SK-N-SH (cell line): ENCODE measurements around the gene SEZ6. TPM values are rescaled to one million over a fixed set of nuclear protein-coding genes. Genes with fewer than 3 reads are reported as not detected.
A peak's percentile ranks its signal among the peaks of the same experiment; 100 is the strongest.

Experiments
- CTCF ChIA-PET: fragments of 300-600, 350-600 bp; formaldehyde crosslinking; extraction: SDS; loops from one replicate; lab custom pipeline; 2021; lab: Yijun Ruan, JAX
- POLR2A ChIA-PET: fragments of 350-600 bp; sonication (Branson Sonifier 250); formaldehyde crosslinking; extraction: SDS; loops from one replicate; lab custom pipeline; 2020; ENCODE audit warnings: antibody characterized with exemption, inconsistent platforms; lab: Yijun Ruan, JAX
- DNase-seq: peaks from one replicate; pipeline ENCODE4 v3.0.0; 2012
- H2AFZ ChIP-seq: fragments of 200-600 bp; sonication (generic); 2 replicates; pipeline ENCODE4 v1.8.1; 2016; ENCODE audit warnings: antibody characterized with exemption, mild to moderate bottlenecking, low read depth
- H3F3A ChIP-seq: fragments of 200-600 bp; sonication (generic); replicated peaks from 2 replicates; pipeline ENCODE3; 2016; ENCODE audit warnings: antibody characterized with exemption, mild to moderate bottlenecking; ENCODE audit not compliant: insufficient read depth
- H3K27ac ChIP-seq, 2 experiments: fragments of 200-500 bp in 1 of 2; fragments of 200-600 bp in 1 of 2; sonication (Bioruptor generic) in 1 of 2; sonication (generic), shearing (Covaris generic) in 1 of 2; 2 replicates each; pipeline versions ENCODE4 v1.5.1 to v1.6.1; 2014 to 2016; ENCODE audit warnings: low read depth in 2 of 2, inconsistent platforms in 1 of 2, low read length in 1 of 2, mild to moderate bottlenecking in 1 of 2, mixed read lengths in 1 of 2
- H3K27me3 ChIP-seq: fragments of 200-600 bp; sonication (generic), shearing (Covaris generic); 2 replicates; pipeline ENCODE4 v1.6.1; 2016; ENCODE audit warnings: mixed run types; ENCODE audit not compliant: insufficient read depth
- H3K36me3 ChIP-seq, 2 experiments: fragments of 200-500 bp in 1 of 2; fragments of 200-600 bp in 1 of 2; sonication (Bioruptor generic) in 1 of 2; sonication (generic) in 1 of 2; replicated peaks in 1 of 2; 2 replicates each; pipeline versions ENCODE3 to v1.5.1; 2014 to 2016; ENCODE audit warnings: low read length in 1 of 2, mild to moderate bottlenecking in 1 of 2; ENCODE audit not compliant: insufficient read depth in 2 of 2, control insufficient read depth in 1 of 2
- H3K4me1 ChIP-seq, 2 experiments: fragments of 200-500 bp in 1 of 2; fragments of 200-600 bp in 1 of 2; sonication (Bioruptor generic) in 1 of 2; sonication (generic), shearing (Covaris generic) in 1 of 2; 2 replicates each; pipeline versions ENCODE4 v1.5.1 to v1.6.1; 2014 to 2016; ENCODE audit warnings: low read depth in 1 of 2, low read length in 1 of 2, mixed run types in 1 of 2; ENCODE audit not compliant: insufficient read depth in 2 of 2, control insufficient read depth in 1 of 2
- H3K4me2 ChIP-seq: fragments of 200-600 bp; sonication (generic), shearing (Covaris generic); 2 replicates; pipeline ENCODE4 v1.6.1; 2017; ENCODE audit warnings: mixed run types
- H3K4me3 ChIP-seq, 2 experiments: fragments of 200-500 bp in 1 of 2; fragments of 200-600 bp in 1 of 2; sonication (Bioruptor generic) in 1 of 2; sonication (generic), shearing (Covaris generic) in 1 of 2; 2 replicates each; pipeline versions ENCODE4 v1.5.1 to v1.8.1; 2014 to 2016; ENCODE audit warnings: low read depth in 2 of 2, inconsistent platforms in 1 of 2, low read length in 1 of 2, mild to moderate bottlenecking in 1 of 2, mixed read lengths in 1 of 2, moderate library complexity in 1 of 2
- H3K79me2 ChIP-seq: fragments of 200-600 bp; sonication (generic); 2 replicates; pipeline ENCODE4 v1.8.1; 2017; ENCODE audit warnings: mild to moderate bottlenecking; ENCODE audit not compliant: insufficient read depth
- H3K9ac ChIP-seq: fragments of 200-600 bp; sonication (generic); 2 replicates; pipeline ENCODE4 v1.6.1; 2017; ENCODE audit warnings: mixed run types
- H3K9me2 ChIP-seq: fragments of 200-600 bp; sonication (generic); 2 replicates; pipeline ENCODE4 v1.6.1; 2017; ENCODE audit warnings: mixed run types
- H3K9me3 ChIP-seq: fragments of 200-600 bp; sonication (generic); 2 replicates; pipeline ENCODE4 v1.6.1; 2017; ENCODE audit warnings: mixed run types, mild to moderate bottlenecking, moderate library complexity
- H4K20me1 ChIP-seq: fragments of 200-600 bp; sonication (generic); 2 replicates; pipeline ENCODE4 v1.6.1; 2017; ENCODE audit warnings: mild to moderate bottlenecking, mixed run types; ENCODE audit not compliant: insufficient read depth
- ELF1 ChIP-seq: IDR thresholded peaks from 2 replicates; pipeline ENCODE4 v1.4.0; 2012
- EP300 ChIP-seq, 2 experiments: IDR thresholded peaks; 2 replicates each; pipeline versions ENCODE4 v1.4.0 to v1.6.1; 2012; ENCODE audit warnings: borderline replicate concordance in 1 of 2, low read depth in 1 of 2, low read length in 1 of 2
- FOXM1 ChIP-seq: IDR thresholded peaks from 2 replicates; pipeline ENCODE4 v1.4.0; 2012; ENCODE audit warnings: low read depth, mild to moderate bottlenecking
- GATA2 ChIP-seq: sonication (generic); formaldehyde crosslinking; IDR thresholded peaks from 2 replicates; pipeline ENCODE4 v1.5.0; 2020; ENCODE audit warnings: mild to moderate bottlenecking, missing genetic modification reagents
- MXI1 ChIP-seq: IDR thresholded peaks from 2 replicates; pipeline ENCODE4 v1.6.1; 2012; ENCODE audit warnings: mild to moderate bottlenecking, low read depth, low read length, improper control_type of control experiment
- NRF1 ChIP-seq: IDR thresholded peaks from 2 replicates; pipeline ENCODE4 v1.6.1; 2012; ENCODE audit warnings: low read depth, mild to moderate bottlenecking, low read length
- PBX3 ChIP-seq: IDR thresholded peaks from 2 replicates; pipeline ENCODE4; 2012
- RAD21 ChIP-seq: IDR thresholded peaks from 2 replicates; pipeline ENCODE4 v1.6.1; 2012; ENCODE audit warnings: mild to moderate bottlenecking, low read length
- RCOR1 ChIP-seq: fragments of 150-350 bp; IDR thresholded peaks from 2 replicates; pipeline ENCODE4 v1.6.1; 2017; ENCODE audit warnings: antibody characterized with exemption, low read length
- SMC3 ChIP-seq: IDR thresholded peaks from 2 replicates; pipeline ENCODE4 v1.6.1; 2012; ENCODE audit warnings: low read depth, low read length, improper control_type of control experiment
- TEAD4 ChIP-seq: IDR thresholded peaks from 2 replicates; pipeline ENCODE4 v1.4.0; 2012; ENCODE audit warnings: mild to moderate bottlenecking, borderline replicate concordance; ENCODE audit not compliant: insufficient read depth
- USF2 ChIP-seq: fragments of 150-350 bp; IDR thresholded peaks from 2 replicates; pipeline ENCODE4 v1.6.1; 2017; ENCODE audit warnings: antibody characterized with exemption, low read length, low read depth, borderline replicate concordance
- WGBS: methylation state at CpG from one replicate; pipeline ENCODE4 v1.1.6; 2017; ENCODE audit warnings: low lambda C conversion rate; 5-methylcytosine and 5-hydroxymethylcytosine counted together
- polyA plus RNA-seq, 3 experiments: library from polyadenylated mRNA; depleted of rRNA; stranded (reverse); fragments of >200 nt; gene quantifications; 2 replicates each; pipeline ENCODE4 v1.2.3, GENCODE V29; 2012

SEZ6 gene
- polyA plus RNA-seq, 1 of the 3 experiments (the other 2 are of a cell fraction) = 0.12 TPM

GRCh38 chr17:29038085-29038795 lies 32.4 kb upstream of the SEZ6 start:
- no peaks in the 10 kb centered on the region for H3K9me2 ChIP-seq
- H3K4me3 ChIP-seq = peak overlapping the region in 1 of 2 experiments; percentile 26; a peak in 1 of 4 replicates
- H3K4me2 ChIP-seq = peak overlapping the region; percentile 17; the same call in 1 of the 2 replicates
- TF ChIP-seq FOXM1 (no peak), USF2 (no peak), ELF1 (no peak), EP300 (IDR thresholded peaks at IDR 0.05; ENCODE audit: borderline replicate concordance in 1 of 2, low read depth in 1 of 2, low read length in 1 of 2) (0 out of 4 replicates have a peak, but pooled peaks of 1 of the 2 experiments have one; percentile 12), GATA2 (CRISPR knock-in tag) (peak; percentile 11; the same call in 1 of the 2 replicates), MXI1 (0 out of 2 replicates have a peak, but pooled peaks have one; percentile 27), RCOR1 (0 out of 2 replicates have a peak, but pooled peaks have one; percentile 16), NRF1 (no peak), SMC3 (no peak)
- TF ChIP-seq, all 33 proteins: peak for 4
- Histone ChIP-seq H3K27ac (peak overlapping the region in 1 of 2 experiments; percentile 90; a peak in 2 of 4 replicates), H3K27me3 (peaks cover 17% of the 10 kb centered on the region; the same call in 1 of the 2 replicates), H3K79me2 (no peaks in the 10 kb centered on the region), H3K9ac (no peak overlapping the region), H3K9me3 (peaks cover 10% of the 10 kb centered on the region; the same call in 1 of the 2 replicates), H3F3A (peaks cover 12% of the 10 kb centered on the region), H2AFZ (no peak overlapping the region), H3K4me1 (peaks cover 32 to 33% of the 10 kb centered on the region in 2 experiments; a peak in 3 of 4 replicates), H4K20me1 (no peaks in the 10 kb centered on the region), H3K36me3 (no peaks in the 10 kb centered on the region)
- WGBS = 25% methylated on average over 15 of the region's 15 CpGs
- DNase-seq = peak; percentile 41
- ChIA-PET POLR2A (interaction anchor here (1.1 to 2.2 kb wide), 7 partner anchors 10 to 70 kb away, joined by 3 to 22 read pairs (median 3); no protein-coding TSS in a partner anchor), CTCF (interaction anchor here (1.0 to 13.8 kb wide), 17 partner anchors 13 to 86 kb away, joined by 3 to 180 read pairs (median 4); no protein-coding TSS in a partner anchor)

- Histone ChIP-seq H3F3A (peaks cover 12% of the 10 kb centered on the region), H3K4me3 (peak overlapping the region in 1 of 2 experiments; percentile 26; a peak in 1 of 4 replicates), H3K9me2 (no peaks in the 10 kb centered on the region), H3K9ac (no peak overlapping the region), H2AFZ (no peak overlapping the region), H3K36me3 (no peaks in the 10 kb centered on the region), H4K20me1 (no peaks in the 10 kb centered on the region), H3K79me2 (no peaks in the 10 kb centered on the region), H3K9me3 (peaks cover 10% of the 10 kb centered on the region; the same call in 1 of the 2 replicates), H3K4me2 (peak overlapping the region; percentile 17; the same call in 1 of the 2 replicates), H3K4me1 (peaks cover 26 to 28% of the 10 kb centered on the region in 2 experiments; a peak in 3 of 4 replicates), H3K27me3 (peaks cover 17% of the 10 kb centered on the region; the same call in 1 of the 2 replicates), H3K27ac (peak overlapping the region in 1 of 2 experiments; percentile 90; a peak in 2 of 4 replicates)
- 40% methylated on average over 8 of the region's 10 CpGs for WGBS
- ChIA-PET POLR2A (interaction anchor here (1.1 to 2.2 kb wide), 4 partner anchors 11 to 71 kb away, joined by 3 to 22 read pairs (median 4); no protein-coding TSS in a partner anchor), CTCF (interaction anchor here (1.0 to 13.8 kb wide), 11 partner anchors 14 to 86 kb away, joined by 3 to 180 read pairs (median 7); no protein-coding TSS in a partner anchor)
- peak; percentile 69 for DNase-seq
- peak; percentile 55; the same call in 1 of the 2 replicates for TF ChIP-seq RCOR1
- TF ChIP-seq TEAD4 = no peak
- peak; percentile 5; the same call in 1 of the 2 replicates for TF ChIP-seq GATA2 (CRISPR knock-in tag)
- TF ChIP-seq EP300 (IDR thresholded peaks at IDR 0.05; ENCODE audit: borderline replicate concordance in 1 of 2, low read depth in 1 of 2, low read length in 1 of 2) = peak in 1 of 2 experiments; percentile 31; a peak in 1 of 4 replicates
- peak; percentile 32 for TF ChIP-seq RAD21
- TF ChIP-seq MXI1 = peak; percentile 51
- TF ChIP-seq PBX3 = no peak
Measured at GRCh38 chr17:29037739-29038084, 31.9 kb upstream of the SEZ6 start.
